Measurements from ENCODE around the gene BLOC1S3. TPM values are rescaled to one million over a fixed set of nuclear protein-coding genes. Genes with fewer than 3 reads are reported as not detected.

Gene BLOC1S3
- total RNA-seq (2022; extraction: Qiagen RNA extraction; ENCODE audit: low read depth), result 10.3 to 15.3 TPM (median 12.8 TPM) in 5 replicates

DNA sequence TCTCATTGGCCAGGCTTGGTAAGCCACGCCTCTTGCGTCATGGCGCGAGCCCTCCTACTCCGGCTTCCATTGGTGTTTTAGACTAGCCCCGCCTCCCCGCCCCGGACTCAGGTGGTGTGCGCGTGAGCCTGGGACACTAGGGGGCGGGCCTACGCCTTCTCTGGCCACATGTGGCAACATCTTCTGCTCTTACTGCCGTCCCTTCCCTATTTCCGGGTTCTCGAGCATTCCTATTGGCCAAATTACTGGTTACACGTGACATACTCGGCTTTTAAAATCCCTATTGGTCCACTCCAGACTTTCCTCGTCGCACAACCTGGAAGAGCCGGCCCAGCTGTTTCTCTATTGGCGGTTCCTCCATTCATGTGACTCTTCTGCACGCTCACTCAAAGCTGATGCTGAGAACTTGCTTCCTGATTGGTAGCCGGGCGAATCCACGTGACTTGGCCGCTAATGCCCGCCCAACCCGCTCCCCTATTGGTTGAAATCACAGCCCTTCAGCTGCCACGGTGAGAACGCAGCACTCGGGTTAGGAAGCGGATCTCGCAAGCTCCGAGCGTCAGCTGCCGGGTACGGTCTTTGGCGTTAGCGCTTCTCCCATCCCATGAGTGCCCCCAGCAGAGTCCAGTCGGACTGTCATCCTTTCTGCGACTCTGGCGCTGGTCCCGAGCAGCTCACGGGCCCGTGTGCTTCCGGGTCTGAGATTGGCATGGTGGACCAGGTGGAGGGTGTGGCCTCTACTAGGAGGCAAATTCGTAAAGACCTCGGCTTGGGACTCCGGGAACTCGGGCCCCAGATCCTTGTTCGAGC is at the start of gene BLOC1S3:
Gene BLOC1S3, plus strand, starts transcription at position 523 of the 810 bp plus-strand sequence. CDS start 513 bp downstream, outside the sequence.

GRCh38 chr19:45160870-45161737 is 17.5 kb upstream of the BLOC1S3 start, which contains the start of gene NKPD1:
Gene NKPD1, minus strand, starts transcription at chr19:45160982. Its CDS starts 832 bp downstream, at chr19:45160150.

GRCh38 chr19:45177817-45178261 is 745 bp upstream of the BLOC1S3 start, which contains the start of gene TRAPPC6A:
Gene TRAPPC6A, minus strand, starts transcription at chr19:45178237. Its CDS starts 19 bp downstream, at chr19:45178218.

Other genes starting within 250 kb of the BLOC1S3 start
- not detected in 5 replicates for gene APOC4, start 236.5 kb upstream of the BLOC1S3 start, total RNA-seq (2022; extraction: Qiagen RNA extraction; ENCODE audit: low read depth)
- not detected in 5 replicates for gene APOC2, start 232.7 kb upstream of the BLOC1S3 start, total RNA-seq (2022; extraction: Qiagen RNA extraction; ENCODE audit: low read depth)
- gene CLPTM1, start 223.4 kb upstream of the BLOC1S3 start, total RNA-seq (2022; extraction: Qiagen RNA extraction; ENCODE audit: low read depth), result 127 to 184 TPM (median 178 TPM) in 5 replicates
- gene RELB, start 177.3 kb upstream of the BLOC1S3 start, total RNA-seq (2022; extraction: Qiagen RNA extraction; ENCODE audit: low read depth), result 30.9 to 59.5 TPM (median 54.2 TPM) in 5 replicates
- 58.1 to 70.1 TPM (median 63.4 TPM) in 5 replicates for gene CLASRP, start 139.7 kb upstream of the BLOC1S3 start, total RNA-seq (2022; extraction: Qiagen RNA extraction; ENCODE audit: low read depth)
- gene ZNF296, start 102.3 kb upstream of the BLOC1S3 start, total RNA-seq (2022; extraction: Qiagen RNA extraction; ENCODE audit: low read depth), result 5.1 to 9.5 TPM (median 8.6 TPM) in 5 replicates
- 85.5 to 94.6 TPM (median 87.1 TPM) in 5 replicates for gene GEMIN7, start 99.5 kb upstream of the BLOC1S3 start, total RNA-seq (2022; extraction: Qiagen RNA extraction; ENCODE audit: low read depth)
- 22.9 to 30.9 TPM (median 28.4 TPM) in 5 replicates for gene PPP1R37, start 85.6 kb upstream of the BLOC1S3 start, total RNA-seq (2022; extraction: Qiagen RNA extraction; ENCODE audit: low read depth)
- 0.06 to 0.13 TPM (median 0.08 TPM) in 5 replicates for gene NKPD1, start 17.8 kb upstream of the BLOC1S3 start, total RNA-seq (2022; extraction: Qiagen RNA extraction; ENCODE audit: low read depth)
- 32.8 to 43.4 TPM (median 42.7 TPM) in 5 replicates for gene TRAPPC6A, start 547 bp upstream of the BLOC1S3 start, total RNA-seq (2022; extraction: Qiagen RNA extraction; ENCODE audit: low read depth)
- 0.78 to 1.4 TPM (median 1.2 TPM) in 5 replicates for gene EXOC3L2, start 66.6 kb downstream of the BLOC1S3 start, total RNA-seq (2022; extraction: Qiagen RNA extraction; ENCODE audit: low read depth)
- gene MARK4, start 72.5 kb downstream of the BLOC1S3 start, total RNA-seq (2022; extraction: Qiagen RNA extraction; ENCODE audit: low read depth), result 5.4 to 7.9 TPM (median 7.7 TPM) in 5 replicates
- gene CKM, start 144.1 kb downstream of the BLOC1S3 start, total RNA-seq (2022; extraction: Qiagen RNA extraction; ENCODE audit: low read depth), result not detected in 5 replicates
- 0.53 to 0.78 TPM (median 0.72 TPM) in 5 replicates for gene KLC3, start 162.0 kb downstream of the BLOC1S3 start, total RNA-seq (2022; extraction: Qiagen RNA extraction; ENCODE audit: low read depth)
- 10.3 to 14.6 TPM (median 12.0 TPM) in 5 replicates for gene ERCC2, start 191.8 kb downstream of the BLOC1S3 start, total RNA-seq (2022; extraction: Qiagen RNA extraction; ENCODE audit: low read depth)
- gene PPP1R13L, start 226.3 kb downstream of the BLOC1S3 start, total RNA-seq (2022; extraction: Qiagen RNA extraction; ENCODE audit: low read depth), result 22.3 to 33.2 TPM (median 26.9 TPM) in 5 replicates
- gene POLR1G, start 227.9 kb downstream of the BLOC1S3 start, total RNA-seq (2022; extraction: Qiagen RNA extraction; ENCODE audit: low read depth), result 43.7 to 53.6 TPM (median 44.4 TPM) in 5 replicates
- 126 to 160 TPM (median 149 TPM) in 5 replicates for gene ERCC1, start 245.1 kb downstream of the BLOC1S3 start, total RNA-seq (2022; extraction: Qiagen RNA extraction; ENCODE audit: low read depth)